PFSK-1 (cell line): Measurements from ENCODE around the gene CUX1.

Experiments
- POLR2AphosphoS5 ChIP-seq: IDR thresholded peaks from 2 replicates; pipeline ENCODE4 v1.6.1; 2012; ENCODE audit warnings: low read depth, mild to moderate bottlenecking, control low read depth, low read length, moderate library complexity
- TAF1 ChIP-seq: IDR thresholded peaks from 2 replicates; pipeline ENCODE4 v1.6.1; 2012; ENCODE audit warnings: low read length, control low read depth, borderline replicate concordance; ENCODE audit not compliant: insufficient read depth

GRCh38 chr7:102320601-102321350 lies 503.4 kb downstream of the CUX1 start:
- TF ChIP-seq POLR2AphosphoS5: no peak
- no peak for TF ChIP-seq TAF1
